IMR-90 (cell line): ENCODE results near the gene KLK13. TPM values are rescaled to one million over a fixed set of nuclear protein-coding genes. Genes with fewer than 3 reads are reported as not detected.

Experiments
- ATAC-seq: fragments of 200-7000 bp; cut with Tn5 transposase; 2 replicates; pipeline ENCODE4 v1.9.1; 2020; ENCODE audit warnings: low read depth, mild to moderate bottlenecking, moderate library complexity
- BruUV-seq: library from RNA; stranded (reverse); fragments of 400-500 nt; replicated peaks from 2 replicates; lab custom pipeline; 2021; lab: Mats Ljungman, UMichigan
- CTCF ChIA-PET: fragments of 300-600 bp; formaldehyde crosslinking; extraction: SDS; loops from one replicate; lab custom pipeline; 2021; ENCODE audit warnings: antibody characterized with exemption; lab: Yijun Ruan, JAX
- POLR2A ChIA-PET: fragments of 300-600 bp; sonication (Branson Sonifier 250); formaldehyde crosslinking; loops from one replicate; lab custom pipeline; 2022; ENCODE audit warnings: antibody characterized with exemption; ENCODE audit not compliant: unreplicated experiment; lab: Charles Lee
- DNase-seq: peaks from one replicate; pipeline ENCODE4 v3.0.0; 2013
- H2AFZ ChIP-seq: replicated peaks from 2 replicates; pipeline ENCODE3; 2013; ENCODE audit warnings: low read length, mild to moderate bottlenecking; ENCODE audit not compliant: poor library complexity
- H2AK5ac ChIP-seq: 2 replicates; pipeline ENCODE4 v1.6.1; 2013; ENCODE audit warnings: low read depth, low read length, inconsistent platforms
- H2AK9ac ChIP-seq: replicated peaks from 2 replicates; pipeline ENCODE3; 2013; ENCODE audit warnings: mild to moderate bottlenecking, low read depth, low read length, moderate library complexity; ENCODE audit not compliant: poor library complexity
- H2BK120ac ChIP-seq: 2 replicates; pipeline ENCODE4 v1.6.1; 2013; ENCODE audit warnings: low read depth, low read length, inconsistent platforms
- H2BK15ac ChIP-seq: 3 replicates; pipeline ENCODE4 v1.6.1; 2013; ENCODE audit warnings: low read depth, low read length, inconsistent platforms
- H2BK20ac ChIP-seq: 2 replicates; pipeline ENCODE4 v1.6.1; 2013; ENCODE audit warnings: low read depth, mild to moderate bottlenecking, inconsistent platforms, low read length, moderate library complexity
- H2BK5ac ChIP-seq: 2 replicates; pipeline ENCODE4 v1.6.1; 2013; ENCODE audit warnings: mild to moderate bottlenecking, low read depth, low read length, inconsistent platforms; ENCODE audit not compliant: poor library complexity, severe bottlenecking
- H3K14ac ChIP-seq: replicated peaks from 2 replicates; pipeline ENCODE4 v1.6.1; 2013; ENCODE audit warnings: low read depth, low read length, inconsistent platforms
- H3K18ac ChIP-seq: 2 replicates; pipeline ENCODE4 v1.6.1; 2013; ENCODE audit warnings: low read depth, low read length, control low read depth
- H3K23ac ChIP-seq: 2 replicates; pipeline ENCODE4 v1.6.1; 2013; ENCODE audit warnings: low read depth, low read length, inconsistent platforms
- H3K27ac ChIP-seq: 2 replicates; pipeline ENCODE4 v1.5.1; 2013; ENCODE audit warnings: mild to moderate bottlenecking, control low read depth, low read length; ENCODE audit not compliant: insufficient read depth
- H3K27me3 ChIP-seq: 2 replicates; pipeline ENCODE4 v1.6.1; 2013; ENCODE audit warnings: low read length; ENCODE audit not compliant: control insufficient read depth, insufficient read depth
- H3K36me3 ChIP-seq: 2 replicates; pipeline ENCODE4 v1.6.1; 2013; ENCODE audit warnings: low read length, mixed read lengths; ENCODE audit not compliant: control insufficient read depth, insufficient read depth
- H3K4ac ChIP-seq: 2 replicates; pipeline ENCODE4 v1.6.1; 2013; ENCODE audit warnings: low read depth, low read length, inconsistent platforms
- H3K4me1 ChIP-seq: 2 replicates; pipeline ENCODE4 v1.6.1; 2013; ENCODE audit warnings: low read length, mixed read lengths; ENCODE audit not compliant: control insufficient read depth, insufficient read depth
- H3K4me2 ChIP-seq: 2 replicates; pipeline ENCODE4 v1.6.1; 2013; ENCODE audit warnings: low read depth, mild to moderate bottlenecking, control low read depth, low read length, moderate library complexity
- H3K4me3 ChIP-seq: 2 replicates; pipeline ENCODE4 v1.5.1; 2013; ENCODE audit warnings: low read depth, mild to moderate bottlenecking, control low read depth, low read length, moderate library complexity; ENCODE audit not compliant: insufficient read depth
- H3K56ac ChIP-seq: 2 replicates; pipeline ENCODE4 v1.6.1; 2013; ENCODE audit warnings: low read length, inconsistent platforms; ENCODE audit not compliant: insufficient read depth; ENCODE audit errors: extremely low read depth
- H3K79me1 ChIP-seq, 2 experiments: 2 replicates each; pipeline ENCODE4 v1.6.1; 2013; ENCODE audit warnings: low read length in 2 of 2, inconsistent platforms in 1 of 2, low read depth in 1 of 2
- H3K9ac ChIP-seq: 2 replicates; pipeline ENCODE4 v1.6.1; 2013; ENCODE audit warnings: low read depth, low read length, control low read depth
- H3K9me1 ChIP-seq: 2 replicates; pipeline ENCODE4 v1.6.1; 2013; ENCODE audit warnings: low read length, inconsistent platforms; ENCODE audit not compliant: insufficient read depth
- H3K9me3 ChIP-seq: 2 replicates; pipeline ENCODE4 v1.6.1; 2013; ENCODE audit warnings: low read length; ENCODE audit not compliant: control insufficient read depth, insufficient read depth
- H4K20me1 ChIP-seq: 2 replicates; pipeline ENCODE4 v1.6.1; 2013; ENCODE audit warnings: low read length, inconsistent platforms; ENCODE audit not compliant: insufficient read depth
- H4K5ac ChIP-seq: 2 replicates; pipeline ENCODE4 v1.6.1; 2013; ENCODE audit warnings: mild to moderate bottlenecking, low read depth, low read length, control low read depth
- H4K8ac ChIP-seq, 2 experiments: 2 replicates each; pipeline ENCODE4 v1.6.1; 2013; ENCODE audit warnings: low read depth in 2 of 2, low read length in 2 of 2, control low read depth in 1 of 2, inconsistent platforms in 1 of 2
- H4K91ac ChIP-seq: 2 replicates; pipeline ENCODE4 v1.6.1; 2013; ENCODE audit warnings: low read depth, low read length, inconsistent platforms; ENCODE audit not compliant: insufficient read depth
- BHLHE40 ChIP-seq: fragments of 150-350 bp; IDR thresholded peaks from 2 replicates; pipeline ENCODE4 v1.6.1; 2016; ENCODE audit warnings: mild to moderate bottlenecking, low read depth, low read length
- CEBPB ChIP-seq: IDR thresholded peaks from 2 replicates; pipeline ENCODE4 v1.6.1; 2012; ENCODE audit warnings: low read depth, low read length, improper control_type of control experiment
- MAZ ChIP-seq: IDR thresholded peaks from 2 replicates; pipeline ENCODE4 v1.6.1; 2012; ENCODE audit warnings: low read depth, mild to moderate bottlenecking, low read length, improper control_type of control experiment, moderate library complexity, borderline replicate concordance
- NFE2L2 ChIP-seq: fragments of 150-350 bp; IDR thresholded peaks from 2 replicates; pipeline ENCODE4 v1.6.1; 2016; ENCODE audit warnings: low read depth, mild to moderate bottlenecking, low read length
- POLR2A ChIP-seq: IDR thresholded peaks from 2 replicates; pipeline ENCODE4 v1.6.1; 2012; ENCODE audit warnings: mild to moderate bottlenecking, low read depth, low read length
- RAD21 ChIP-seq: IDR thresholded peaks from 2 replicates; pipeline ENCODE4 v1.6.1; 2012; ENCODE audit warnings: low read length, improper control_type of control experiment
- RFX5 ChIP-seq: IDR thresholded peaks from 2 replicates; pipeline ENCODE4 v1.8.0; 2012; ENCODE audit warnings: low read depth, mild to moderate bottlenecking, low read length, moderate library complexity
- SMC3 ChIP-seq: fragments of 150-350 bp; IDR thresholded peaks from 2 replicates; pipeline ENCODE4 v1.6.1; 2016; ENCODE audit warnings: low read depth, mild to moderate bottlenecking, antibody characterized with exemption, low read length, moderate library complexity
- WGBS, 2 experiments: methylation state at CpG; one replicate each; pipeline versions ENCODE4 v1.1.5 to v1.1.7; 2013; ENCODE audit warnings: missing lambda C conversion rate in 2 of 2; ENCODE audit not compliant: insufficient read length in 1 of 2; ENCODE audit errors: extremely low coverage in 2 of 2; 5-methylcytosine and 5-hydroxymethylcytosine counted together
- dilution Hi-C: fragments of 300-500 bp; cut with HindIII; formaldehyde crosslinking; loops from one replicate; pipeline ENCODE4 v1.14.3; 2018; ENCODE audit warnings: low sequenced_read_pairs; ENCODE audit not compliant: unreplicated experiment
- in situ Hi-C: fragments of 300-500 bp; cut with MboI; formaldehyde crosslinking; loops from 3 replicates; pipeline ENCODE4 v1.14.3; 2019; ENCODE audit warnings: low sequenced_read_pairs, inconsistent platforms, mixed read lengths
- intact Hi-C: fragments of 100-400 bp; cut with micrococcal nuclease; formaldehyde crosslinking; loops from 2 replicates; pipeline ENCODE4 v1.10.0; 2022
- polyA plus RNA-seq, 3 experiments: library from polyadenylated mRNA; depleted of rRNA; stranded (reverse); fragments of >200 nt; gene quantifications; 2 replicates each; pipeline ENCODE4 v1.2.3, GENCODE V29; 2012; ENCODE audit warnings: low replicate concordance in 1 of 3
- total RNA-seq: library from RNA; depleted of rRNA; stranded (reverse); fragments of >200 nt; gene quantifications from 2 replicates; pipeline ENCODE4 v1.2.3, GENCODE V29; 2012
- TF ChIP-seq, protein P1 (sequence below): fragments of 150-350 bp; IDR thresholded peaks from 2 replicates; pipeline ENCODE4 v1.6.1; 2017; ENCODE audit warnings: mild to moderate bottlenecking, antibody characterized with exemption, low read length, low read depth
- TF ChIP-seq, protein P2 (sequence below): fragments of 150-350 bp; IDR thresholded peaks from 2 replicates; pipeline ENCODE4 v1.6.1; 2016; ENCODE audit warnings: low read depth, mild to moderate bottlenecking, low read length, moderate library complexity, borderline replicate concordance

KLK13 gene
- total and polyA plus RNA-seq, 2 of the 4 experiments (the other 2 are of a cell fraction), result not detected

DNA sequence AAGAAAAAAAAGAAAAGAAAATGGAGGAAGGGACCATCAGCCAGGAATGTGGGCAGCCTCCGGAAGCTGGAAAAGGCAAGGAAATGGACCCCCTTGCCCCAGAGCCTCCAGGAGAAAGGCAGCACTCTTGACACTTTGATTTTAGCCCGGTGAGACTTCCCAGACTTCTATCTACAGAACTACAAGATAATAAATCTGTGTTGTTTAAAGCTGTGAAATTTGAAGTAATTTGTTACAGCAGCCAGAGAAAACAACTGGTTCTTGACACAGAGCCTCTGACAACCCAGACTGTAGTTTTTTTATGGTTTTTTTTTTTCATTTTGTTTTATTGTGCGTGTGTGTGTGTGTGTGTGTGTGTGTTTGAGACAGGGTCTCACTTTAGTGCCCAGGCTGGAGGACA is 35.7 kb upstream of the KLK13 start:
- no peak overlapping the region for H3K56ac ChIP-seq
- no peaks in the 10 kb centered on the region; the same call in 1 of the 2 replicates for H3K9me1 ChIP-seq
- no peak overlapping the region for H4K5ac ChIP-seq
- H3K4me2 ChIP-seq, result no peak overlapping the region
- no peak overlapping the region for H3K14ac ChIP-seq
- H2AFZ ChIP-seq, result no peak overlapping the region
- ATAC-seq (no peak), DNase-seq (no peak)
- H2BK15ac ChIP-seq, result no peak overlapping the region
- dilution Hi-C loops, result no loop called here
- no CpG with 5 or more reads among the region's 3 CpGs for WGBS, 2 experiments
- no peak overlapping the region for H3K4me3 ChIP-seq
- no peak overlapping the region for H2AK5ac ChIP-seq
- no peak overlapping the region for H2BK5ac ChIP-seq
- no peak overlapping the region for H2BK20ac ChIP-seq
- H3K23ac ChIP-seq, result no peak overlapping the region
- no peaks in the 10 kb centered on the region for H3K4me1 ChIP-seq
- peaks cover 11 to 47% of the 10 kb centered on the region in 2 experiments for H3K79me1 ChIP-seq
- ChIA-PET POLR2A (no interaction called here), CTCF (interaction anchor here (0.6 kb wide), 1 partner anchor 179 kb away, joined by 3 read pairs; no protein-coding TSS in a partner anchor)
- H3K36me3 ChIP-seq, result peaks cover 26% of the 10 kb centered on the region
- no peaks in the 10 kb centered on the region for H3K9me3 ChIP-seq
- no TSS peak for BruUV-seq
- in situ Hi-C loops, result no loop called here
- H3K27me3 ChIP-seq, result no peaks in the 10 kb centered on the region
- H3K18ac ChIP-seq, result no peak overlapping the region
- no peak for TF ChIP-seq POLR2A
- TF ChIP-seq RFX5, result no peak
- no peak for TF ChIP-seq SMC3
- TF ChIP-seq CEBPB, result no peak
- TF ChIP-seq, protein P1, sequence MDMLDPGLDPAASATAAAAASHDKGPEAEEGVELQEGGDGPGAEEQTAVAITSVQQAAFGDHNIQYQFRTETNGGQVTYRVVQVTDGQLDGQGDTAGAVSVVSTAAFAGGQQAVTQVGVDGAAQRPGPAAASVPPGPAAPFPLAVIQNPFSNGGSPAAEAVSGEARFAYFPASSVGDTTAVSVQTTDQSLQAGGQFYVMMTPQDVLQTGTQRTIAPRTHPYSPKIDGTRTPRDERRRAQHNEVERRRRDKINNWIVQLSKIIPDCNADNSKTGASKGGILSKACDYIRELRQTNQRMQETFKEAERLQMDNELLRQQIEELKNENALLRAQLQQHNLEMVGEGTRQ, result no peak
- no peak for TF ChIP-seq MAZ
- TF ChIP-seq NFE2L2, result no peak
- TF ChIP-seq, protein P2, sequence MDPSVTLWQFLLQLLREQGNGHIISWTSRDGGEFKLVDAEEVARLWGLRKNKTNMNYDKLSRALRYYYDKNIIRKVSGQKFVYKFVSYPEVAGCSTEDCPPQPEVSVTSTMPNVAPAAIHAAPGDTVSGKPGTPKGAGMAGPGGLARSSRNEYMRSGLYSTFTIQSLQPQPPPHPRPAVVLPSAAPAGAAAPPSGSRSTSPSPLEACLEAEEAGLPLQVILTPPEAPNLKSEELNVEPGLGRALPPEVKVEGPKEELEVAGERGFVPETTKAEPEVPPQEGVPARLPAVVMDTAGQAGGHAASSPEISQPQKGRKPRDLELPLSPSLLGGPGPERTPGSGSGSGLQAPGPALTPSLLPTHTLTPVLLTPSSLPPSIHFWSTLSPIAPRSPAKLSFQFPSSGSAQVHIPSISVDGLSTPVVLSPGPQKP, result no peak
- no peak for TF ChIP-seq BHLHE40
- TF ChIP-seq RAD21, result no peak
- no peak overlapping the region for H4K8ac ChIP-seq
- H3K27ac ChIP-seq, result no peak overlapping the region
- H4K20me1 ChIP-seq, result peaks cover 22% of the 10 kb centered on the region
- H2AK9ac ChIP-seq, result no peak overlapping the region
- no peak overlapping the region for H4K91ac ChIP-seq
- no peak overlapping the region for H3K9ac ChIP-seq
- no peak overlapping the region for H2BK120ac ChIP-seq
- no peak overlapping the region for H3K4ac ChIP-seq
- intact Hi-C loops, result loop anchor here (10.0 kb wide), 2 partner anchors 296 to 376 kb away; partner anchors contain the start of gene CLEC11A
